ENCODE data around the gene FUBP3. TPM values are rescaled to one million over a fixed set of nuclear protein-coding genes. Genes with fewer than 3 reads are reported as not detected.

The FUBP3 gene
- total RNA-seq, 1 donor from 2014 or later: 87.2 TPM

DNA sequence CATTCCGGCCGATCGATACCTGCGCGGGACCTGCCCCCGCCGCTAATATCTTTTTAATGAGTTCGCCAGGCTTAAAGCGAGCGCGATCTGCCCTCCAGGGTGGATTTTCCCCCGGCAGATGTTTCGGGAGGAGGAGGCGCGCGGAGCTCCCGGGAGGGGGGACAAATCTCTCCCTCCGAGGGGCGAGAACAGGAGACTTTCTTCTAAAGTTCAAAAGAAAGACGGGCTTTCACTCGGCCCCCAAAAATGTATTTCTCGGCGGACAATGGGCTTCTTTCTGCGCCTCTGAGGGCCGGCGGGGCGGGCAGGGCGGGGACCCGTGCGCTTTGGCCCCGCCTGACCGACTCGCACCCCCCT is 80.9 kb downstream of the FUBP3 start:
- Mint-ChIP-seq H3K4me1 (peaks cover 24% of the 10 kb centered on the region), H3K9me3 (peaks cover 5% of the 10 kb centered on the region), H3K36me3 (peaks cover 2% of the 10 kb centered on the region), H3K4me3 (peak overlapping the region; percentile 78), H3K27ac (no peak overlapping the region), H3K27me3 (ENCODE audit: insufficient read depth, low read depth) (peaks cover 74% of the 10 kb centered on the region)
- Histone ChIP-seq H3K4me1 (peaks cover 43% of the 10 kb centered on the region), H3K9me3 (ENCODE audit: low read depth) (no peaks in the 10 kb centered on the region), H3K27me3 (peaks cover 100% of the 10 kb centered on the region), H3F3A (ENCODE audit: low read depth) (peaks cover 31% of the 10 kb centered on the region), H3K79me2 (ENCODE audit: low read depth) (no peaks in the 10 kb centered on the region), H3K4me3 (peak overlapping the region; percentile 52), H3K27ac (no peak overlapping the region), H3K4me2 (peak overlapping the region; percentile 86), H3K9ac (no peak overlapping the region), H2AFZ (replicated peaks) (peak overlapping the region; percentile 73), H4K20me1 (ENCODE audit: low read depth) (peaks cover 49% of the 10 kb centered on the region), H3K36me3 (no peaks in the 10 kb centered on the region)
- DNase-seq (ENCODE audit: low spot score): no peak
- no peak for TF ChIP-seq CTCF (IDR thresholded peaks at IDR 0.05)
- no peak for TF ChIP-seq EZH2 (IDR thresholded peaks at IDR 0.05)
- TF ChIP-seq EZH2phosphoT487 (IDR thresholded peaks at IDR 0.05): peak; percentile 68

GRCh38 chr9:130660683-130661450 is 81.5 kb downstream of the FUBP3 start:
- H3K36me3 ChIP-seq: no peaks in the 10 kb centered on the region
- H3K9me3 Mint-ChIP-seq: peaks cover 5% of the 10 kb centered on the region
- no peak overlapping the region for H3K27ac Mint-ChIP-seq
- H3K4me2 ChIP-seq: peak overlapping the region; percentile 86
- no peaks in the 10 kb centered on the region for H3K9me3 ChIP-seq (ENCODE audit: low read depth)
- peak overlapping the region; percentile 64 for H3K4me3 Mint-ChIP-seq
- peaks cover 2% of the 10 kb centered on the region for H3K36me3 Mint-ChIP-seq
- H3K9ac ChIP-seq: no peak overlapping the region
- H3K27me3 ChIP-seq: peaks cover 100% of the 10 kb centered on the region
- peak overlapping the region; percentile 73 for H2AFZ ChIP-seq (replicated peaks)
- peak; percentile 88 for TF ChIP-seq EZH2phosphoT487 (IDR thresholded peaks at IDR 0.05)
- no peak for TF ChIP-seq CTCF (IDR thresholded peaks at IDR 0.05)
- peak; percentile 85 for TF ChIP-seq EZH2 (IDR thresholded peaks at IDR 0.05)
- peaks cover 36% of the 10 kb centered on the region for H3F3A ChIP-seq (ENCODE audit: low read depth)
- H3K79me2 ChIP-seq (ENCODE audit: low read depth): no peaks in the 10 kb centered on the region
- H3K4me1 ChIP-seq: peaks cover 49% of the 10 kb centered on the region
- peak; percentile 82 for DNase-seq (ENCODE audit: low spot score)
- peak overlapping the region; percentile 52 for H3K4me3 ChIP-seq
- H3K27ac ChIP-seq: no peak overlapping the region
- peaks cover 27% of the 10 kb centered on the region for H3K4me1 Mint-ChIP-seq
- H3K27me3 Mint-ChIP-seq (ENCODE audit: insufficient read depth, low read depth): peaks cover 72% of the 10 kb centered on the region
- H4K20me1 ChIP-seq (ENCODE audit: low read depth): peaks cover 55% of the 10 kb centered on the region

DNA sequence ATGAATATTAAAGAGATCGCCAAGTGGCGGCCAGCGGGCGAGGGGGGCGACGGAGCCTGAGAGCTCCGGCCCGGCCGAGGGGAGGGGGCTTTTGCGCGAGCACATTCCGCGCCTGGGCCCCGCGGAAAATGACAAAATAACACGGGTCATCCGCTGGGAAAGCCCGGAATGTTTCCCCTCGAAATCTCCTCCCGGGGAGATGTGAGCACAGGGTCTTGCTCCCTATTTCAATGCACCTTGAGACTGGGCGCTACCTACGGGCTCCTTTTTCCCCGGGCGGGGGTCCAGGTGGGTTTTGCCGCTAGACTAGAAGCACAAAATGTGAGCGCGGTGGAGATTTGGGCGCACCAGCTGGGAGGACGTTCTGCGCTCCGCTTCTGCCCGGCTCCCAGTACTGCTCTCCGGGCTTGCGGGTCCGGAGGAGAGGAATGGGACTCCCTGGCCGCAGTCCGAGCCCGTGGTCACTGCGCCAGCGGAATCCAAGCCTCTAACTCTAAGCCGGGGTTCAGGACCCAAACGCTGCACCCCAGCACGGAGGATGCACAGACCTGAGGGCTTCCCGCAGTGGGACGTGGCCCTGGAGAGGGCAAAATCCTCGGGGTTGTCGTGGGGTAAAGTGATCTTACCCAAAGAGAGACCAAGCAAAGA is 82.2 kb downstream of the FUBP3 start:
- H3K4me3 Mint-ChIP-seq: peak overlapping the region; percentile 64
- no peak overlapping the region for H3K9ac ChIP-seq
- no peak overlapping the region for H3K27ac Mint-ChIP-seq
- peak overlapping the region; percentile 73 for H2AFZ ChIP-seq (replicated peaks)
- peak overlapping the region; percentile 86 for H3K4me2 ChIP-seq
- H3K9me3 ChIP-seq (ENCODE audit: low read depth): no peaks in the 10 kb centered on the region
- peaks cover 71% of the 10 kb centered on the region for H3K27me3 Mint-ChIP-seq (ENCODE audit: insufficient read depth, low read depth)
- DNase-seq (ENCODE audit: low spot score): peak; percentile 58
- peaks cover 30% of the 10 kb centered on the region for H3K4me1 Mint-ChIP-seq
- peak overlapping the region; percentile 52 for H3K4me3 ChIP-seq
- TF ChIP-seq EZH2phosphoT487 (IDR thresholded peaks at IDR 0.05) (peak; percentile 9), EZH2 (IDR thresholded peaks at IDR 0.05) (peak; percentile 14), CTCF (IDR thresholded peaks at IDR 0.05) (no peak)
- H4K20me1 ChIP-seq (ENCODE audit: low read depth): peaks cover 61% of the 10 kb centered on the region
- peaks cover 5% of the 10 kb centered on the region for H3K9me3 Mint-ChIP-seq
- peaks cover 43% of the 10 kb centered on the region for H3F3A ChIP-seq (ENCODE audit: low read depth)
- H3K36me3 ChIP-seq: no peaks in the 10 kb centered on the region
- H3K79me2 ChIP-seq (ENCODE audit: low read depth): no peaks in the 10 kb centered on the region
- no peak overlapping the region for H3K27ac ChIP-seq
- H3K27me3 ChIP-seq: peaks cover 100% of the 10 kb centered on the region
- peaks cover 2% of the 10 kb centered on the region for H3K36me3 Mint-ChIP-seq
- H3K4me1 ChIP-seq: peaks cover 56% of the 10 kb centered on the region

Data from neural progenitor cell (in vitro differentiated cells).